ENCODE data around the gene CDH5.

Gene CDH5

GRCh38 chr16:66440970-66441369 lies 74.5 kb downstream of the CDH5 start:
- no peak for TF ChIP-seq CTCF (IDR thresholded peaks at IDR 0.05; ENCODE audit: low read depth, low read length)

GRCh38 chr16:66441586-66442375 lies 75.3 kb downstream of the CDH5 start:
- no peak overlapping the region for H3K4me3 ChIP-seq (ENCODE audit: low read depth, low read length)
- TF ChIP-seq CTCF (IDR thresholded peaks at IDR 0.05; ENCODE audit: low read depth, low read length) = no peak

More at GRCh38 chr16:66440970-66441369, 74.5 kb downstream of the CDH5 start:
- H3K4me3 ChIP-seq (ENCODE audit: low read depth, low read length) = no peak overlapping the region

DNA sequence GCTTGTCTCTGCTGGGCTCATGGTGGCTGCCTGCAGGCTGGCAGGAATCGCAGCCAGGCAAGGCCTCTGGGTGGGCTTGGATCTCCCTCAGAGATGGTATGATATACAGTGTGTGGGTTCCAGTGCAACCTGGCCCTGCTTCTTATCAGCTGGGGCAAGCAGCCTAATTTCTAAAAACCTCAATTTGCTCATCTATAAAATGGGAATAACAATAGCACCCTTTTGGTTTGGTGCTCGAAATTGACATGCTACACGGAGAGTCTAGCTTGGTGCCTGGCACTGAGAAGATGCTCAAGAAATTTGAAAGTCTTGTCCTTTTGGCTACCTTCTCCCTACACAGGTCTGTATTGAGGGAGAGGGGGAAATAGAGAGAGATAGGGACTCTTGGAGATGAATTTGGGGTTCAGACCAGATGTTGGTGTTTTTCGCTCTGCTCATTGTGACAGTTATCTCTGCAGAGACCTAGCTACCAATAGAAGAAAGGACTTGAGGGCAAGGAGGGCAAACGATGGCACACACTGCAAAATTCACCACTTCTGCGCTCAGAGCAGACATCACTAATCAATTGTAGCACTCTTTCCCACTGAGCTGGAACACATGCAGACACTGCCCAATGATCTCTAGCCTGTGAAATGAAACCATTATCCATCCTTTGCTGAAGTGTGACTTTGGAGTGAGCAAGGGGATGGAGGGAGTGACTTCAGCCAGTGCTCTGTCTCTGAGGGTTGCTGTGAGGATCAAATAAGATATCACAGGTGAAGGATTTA lies 76.2 kb downstream of the CDH5 start:
- no peak overlapping the region for H3K4me3 ChIP-seq (ENCODE audit: low read depth, low read length)
- TF ChIP-seq CTCF (IDR thresholded peaks at IDR 0.05; ENCODE audit: low read depth, low read length) = no peak

DNA sequence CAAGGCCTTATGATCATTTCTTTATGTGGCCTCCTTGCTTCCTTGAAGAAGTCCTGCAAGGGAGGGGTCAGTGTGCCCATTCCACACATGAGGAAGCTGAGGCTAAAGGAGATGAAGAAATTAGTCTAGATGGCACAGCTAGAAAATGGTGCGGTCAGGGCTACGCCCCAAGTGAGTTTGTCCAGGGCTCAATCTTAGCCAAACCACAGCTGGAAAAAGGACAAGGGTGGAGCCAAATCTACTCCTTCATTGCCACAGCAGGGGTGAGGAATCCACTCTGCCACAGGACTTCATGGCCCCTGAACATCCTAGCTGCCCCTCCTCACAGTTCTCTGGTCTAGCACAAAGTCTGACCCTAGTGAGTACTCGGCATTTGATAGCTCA lies 76.8 kb downstream of the CDH5 start:
- no peak overlapping the region for H3K4me3 ChIP-seq (ENCODE audit: low read depth, low read length)
- no peak for TF ChIP-seq CTCF (IDR thresholded peaks at IDR 0.05; ENCODE audit: low read depth, low read length)

GRCh38 chr16:66444049-66444481 lies 77.6 kb downstream of the CDH5 start:
- TF ChIP-seq CTCF (IDR thresholded peaks at IDR 0.05; ENCODE audit: low read depth, low read length) = no peak
- no peak overlapping the region for H3K4me3 ChIP-seq (ENCODE audit: low read depth, low read length)

DNA sequence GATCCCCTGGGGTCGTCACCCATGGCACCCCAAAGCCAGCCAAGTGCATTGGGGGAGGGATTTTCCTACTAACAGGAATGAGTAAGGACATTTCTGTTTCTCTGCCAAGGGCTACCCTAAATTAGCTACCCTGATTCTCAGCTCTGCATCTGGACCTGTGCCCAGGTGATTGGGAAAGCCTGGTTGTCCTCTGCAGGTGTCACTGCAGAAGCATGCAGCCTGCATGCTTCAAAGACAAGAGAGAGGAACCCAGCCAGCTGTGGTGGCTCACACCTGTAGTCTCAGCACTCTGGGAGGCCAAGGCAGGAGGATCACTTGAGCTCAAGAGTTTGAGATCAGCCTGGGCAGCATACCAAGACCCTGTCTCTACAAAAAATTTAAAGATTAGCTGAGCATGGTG lies 80.2 kb downstream of the CDH5 start:
- no peak for TF ChIP-seq CTCF (IDR thresholded peaks at IDR 0.05; ENCODE audit: low read depth, low read length)
- no peak overlapping the region for H3K4me3 ChIP-seq (ENCODE audit: low read depth, low read length)

DNA sequence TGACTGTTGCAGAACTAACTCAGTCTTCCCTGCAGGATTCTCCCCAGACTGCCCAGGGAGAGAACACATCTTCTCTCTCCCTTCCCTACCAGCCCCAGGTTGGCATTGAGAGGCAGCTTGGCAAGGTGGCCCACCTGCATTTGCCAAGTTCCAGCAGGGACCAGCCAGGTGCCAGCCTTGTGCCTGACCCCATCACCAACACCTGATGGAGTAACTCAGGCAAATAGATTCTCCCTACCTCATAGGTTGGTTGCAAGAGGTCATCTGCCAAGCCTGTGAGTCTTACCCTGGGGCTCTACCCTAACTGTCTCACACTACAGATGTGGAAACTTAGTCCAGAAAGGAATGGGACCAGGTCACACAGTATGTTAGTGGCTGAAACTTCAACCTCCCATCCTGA lies 81.0 kb downstream of the CDH5 start:
- TF ChIP-seq CTCF (IDR thresholded peaks at IDR 0.05; ENCODE audit: low read depth, low read length) = no peak
- H3K4me3 ChIP-seq (ENCODE audit: low read depth, low read length) = no peak overlapping the region

Measured in WI38 (cell line).